ENCODE data around the gene BCL2L1.
A peak's percentile ranks its signal among the peaks of the same experiment; 100 is the strongest.
"Not testable (repeated sequence)": the region's sequence is repeated elsewhere in the genome, so short reads cannot be mapped to it uniquely, and the experiment has no call there.

The BCL2L1 gene

DNA sequence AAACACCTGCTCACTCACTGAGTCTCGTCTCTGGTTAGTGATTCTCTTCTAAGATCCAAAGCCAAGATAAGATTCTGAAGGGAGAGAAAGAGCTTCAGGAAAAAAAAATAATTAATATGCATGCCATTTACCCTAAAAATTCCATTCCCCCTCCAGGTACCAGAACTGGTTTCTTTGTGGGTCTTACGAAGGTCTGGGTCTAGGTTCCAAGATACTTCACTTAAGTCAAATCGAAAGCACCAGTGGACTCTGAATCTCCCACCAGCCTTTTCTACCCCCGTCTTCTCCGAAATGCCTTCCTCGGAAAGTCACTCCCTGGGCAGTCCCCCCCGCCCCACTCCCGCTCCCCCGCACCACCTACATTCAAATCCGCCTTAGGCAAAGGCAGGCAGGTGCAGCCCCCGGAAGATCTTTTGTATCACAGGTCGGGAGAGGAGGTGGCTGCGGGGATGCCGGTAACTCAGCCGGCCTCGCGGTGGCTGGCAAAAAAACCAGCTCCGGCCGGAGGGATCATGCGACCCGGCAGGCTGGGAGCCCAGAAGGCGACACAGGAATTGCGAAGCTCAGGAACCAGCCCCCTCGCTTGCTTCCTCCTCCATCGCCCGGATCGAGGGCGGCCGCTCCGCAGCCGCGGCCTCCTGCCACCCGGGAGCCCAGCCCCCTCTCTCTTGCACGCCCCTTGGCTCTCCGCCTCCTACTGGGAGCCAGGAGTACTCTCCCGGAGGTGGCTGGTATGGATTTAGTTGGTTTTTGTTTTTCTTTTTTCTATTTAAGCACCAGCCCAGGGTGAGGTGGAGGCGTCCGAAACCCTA lies at the start of gene BCL2L1:
Gene BCL2L1, minus strand, starts transcription at position 612 of the 812 bp plus-strand sequence. CDS start 650 bp downstream, outside the sequence.
- peak; percentile 74 to 84 for DNase-seq (ENCODE audit: low read depth in 2 of 2)

DNA sequence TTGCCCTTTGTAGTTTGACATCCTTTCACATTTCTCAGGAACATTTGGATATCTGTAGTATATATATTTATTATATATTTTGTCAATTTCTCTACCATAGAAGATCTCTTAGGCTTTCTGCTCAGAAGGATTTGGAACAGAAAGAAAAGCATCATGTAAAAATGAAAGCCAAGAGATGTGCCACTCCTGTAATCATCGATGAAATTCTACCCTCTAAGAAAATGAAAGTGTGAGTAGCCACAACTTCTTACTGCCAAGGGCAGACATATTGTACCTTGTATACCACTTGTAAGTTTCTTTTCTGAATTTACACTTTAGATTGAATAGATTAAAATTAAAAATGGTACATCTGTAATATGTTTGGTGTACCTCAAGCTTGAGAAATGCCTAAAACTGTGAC lies 47.6 kb upstream of the BCL2L1 start:
- DNase-seq (ENCODE audit: low read depth in 2 of 2): no peak

DNA sequence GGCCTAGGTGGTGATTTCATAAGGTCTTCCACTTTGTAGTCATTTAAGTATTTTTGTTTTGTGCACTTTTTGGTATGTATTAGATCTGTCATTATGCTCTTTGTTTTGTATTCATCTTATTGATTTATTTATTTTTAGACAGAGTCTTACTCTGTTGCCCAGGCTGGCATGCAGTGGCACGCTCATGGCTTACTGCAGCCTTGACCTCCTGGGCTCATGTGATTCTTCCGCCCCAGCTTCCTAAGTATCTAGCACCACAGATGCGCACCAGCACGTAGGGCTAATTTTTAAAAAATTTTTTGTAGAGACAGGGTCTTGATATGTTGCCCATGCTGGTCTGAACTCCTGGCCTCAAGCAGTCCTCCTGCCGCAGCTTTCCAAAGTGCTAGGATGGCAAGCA lies 47.0 kb upstream of the BCL2L1 start:
- no peak for DNase-seq (ENCODE audit: low read depth in 2 of 2)

DNA sequence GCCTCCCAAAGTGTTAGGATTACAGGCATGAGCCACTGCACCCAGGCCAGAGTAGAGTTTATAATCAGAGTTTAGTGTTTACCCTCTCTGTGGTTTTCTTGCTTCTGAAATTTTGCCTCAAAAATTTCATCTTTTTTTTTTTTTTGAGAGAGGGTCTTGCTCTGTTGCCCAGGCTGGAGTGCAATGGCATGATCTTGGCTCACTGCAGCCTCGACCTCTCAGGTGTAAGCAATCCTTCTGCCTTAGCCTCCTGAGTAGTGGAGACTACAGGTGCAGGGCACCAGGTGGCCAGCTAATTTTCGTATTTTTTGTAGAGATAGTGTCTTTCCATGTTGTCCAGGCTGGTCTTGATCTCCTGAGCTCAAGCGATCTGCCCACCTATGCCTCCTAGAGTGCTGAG lies 45.1 kb upstream of the BCL2L1 start:
- no peak for DNase-seq (ENCODE audit: low read depth in 2 of 2)

DNA sequence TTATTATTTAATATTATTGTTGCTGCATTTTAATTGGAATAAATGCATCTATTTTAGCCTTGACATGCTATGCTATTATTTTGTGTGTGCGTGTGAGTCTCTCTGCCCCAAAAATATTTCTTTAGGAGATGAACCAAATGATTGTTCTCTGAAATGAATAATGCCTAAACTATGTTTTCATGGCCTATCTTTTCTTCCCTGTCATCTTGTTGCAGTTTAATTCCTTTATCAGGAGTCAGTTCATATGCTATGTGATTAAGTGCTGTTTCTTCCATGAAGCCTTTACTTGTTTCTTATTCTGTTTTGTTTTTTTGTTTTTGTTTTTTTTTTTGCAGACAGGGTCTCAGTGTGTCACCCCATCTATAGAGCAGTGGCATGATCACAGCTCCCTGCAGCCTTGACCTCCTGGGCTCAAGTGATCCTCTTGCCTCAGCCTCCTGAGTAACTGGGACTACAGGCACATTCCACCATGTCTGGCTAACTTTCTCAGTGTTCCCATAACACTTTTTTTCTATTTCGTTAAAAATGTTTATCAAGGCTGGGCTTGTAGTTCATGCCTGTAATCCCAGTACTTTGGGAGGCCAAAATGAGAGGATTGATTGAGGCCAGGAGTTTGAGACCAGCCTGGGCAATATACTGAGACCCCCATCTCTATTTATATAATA lies 42.1 kb upstream of the BCL2L1 start:
- DNase-seq (ENCODE audit: low read depth in 2 of 2): no peak

DNA sequence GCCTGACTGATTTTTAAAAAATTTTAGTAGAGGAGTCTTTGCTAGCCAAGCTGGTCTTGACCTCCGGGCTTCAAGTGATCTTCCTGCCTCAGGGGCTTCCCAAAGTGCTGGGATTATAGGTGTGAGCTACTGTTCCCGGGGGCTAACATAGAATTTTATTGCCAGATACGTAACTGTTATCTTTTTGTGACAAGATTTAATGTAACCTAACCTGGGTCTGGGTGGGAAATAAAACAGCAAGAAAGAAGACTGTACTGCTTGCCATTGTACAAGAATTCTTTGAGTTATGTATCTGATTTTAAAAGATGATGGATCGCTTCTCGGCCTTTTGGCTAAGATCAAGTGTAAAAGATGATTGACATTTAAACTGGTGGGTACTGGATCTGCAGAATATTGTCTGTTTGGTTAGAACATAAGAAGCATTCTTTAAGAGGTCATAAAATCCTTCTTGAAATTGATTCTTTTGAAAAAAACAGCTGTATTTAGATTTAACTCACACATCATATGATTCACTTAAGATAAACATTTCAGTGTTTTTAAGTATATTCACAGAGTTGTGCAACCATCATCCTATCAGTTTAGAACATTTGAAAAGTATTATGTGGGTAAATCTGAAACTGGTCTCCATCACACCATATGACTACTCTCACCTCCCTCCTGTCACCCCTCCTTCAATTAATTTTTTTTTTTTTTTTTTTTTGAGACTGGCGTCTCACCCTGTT lies 38.0 kb upstream of the BCL2L1 start:
- DNase-seq (ENCODE audit: low read depth in 2 of 2): no peak

DNA sequence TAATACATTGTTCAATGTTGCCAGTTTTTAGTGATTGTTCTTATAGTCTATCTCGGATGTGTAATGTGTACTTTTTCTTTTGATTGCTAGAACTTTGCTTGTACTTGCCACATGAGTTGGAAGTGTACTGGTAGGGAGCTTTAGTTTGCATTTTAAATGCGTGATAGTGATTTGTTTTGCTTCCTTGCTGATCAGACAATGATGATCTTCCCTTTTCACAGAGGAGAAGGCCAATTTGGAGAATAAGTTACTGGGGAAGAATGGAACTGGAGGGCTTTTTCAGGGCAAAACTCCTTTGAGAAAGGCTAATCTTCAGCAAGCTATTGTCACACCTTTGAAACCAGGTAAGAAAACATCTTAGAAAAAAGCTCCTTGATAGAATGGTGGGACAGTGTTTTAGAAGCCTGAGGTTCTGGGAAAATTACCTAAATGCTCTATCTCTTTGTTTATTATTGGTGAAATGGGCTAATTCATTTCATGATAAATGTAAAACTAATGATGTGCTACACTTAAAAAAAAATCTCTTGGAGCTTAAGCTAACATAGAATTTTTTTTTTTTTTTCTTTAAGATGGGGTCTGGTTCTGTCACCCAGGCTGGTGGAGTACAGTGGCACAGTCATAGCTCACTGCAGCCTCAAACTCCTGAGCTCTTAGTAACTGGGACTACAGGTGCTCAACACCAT lies 37.3 kb upstream of the BCL2L1 start:
- no peak for DNase-seq (ENCODE audit: low read depth in 2 of 2)

DNA sequence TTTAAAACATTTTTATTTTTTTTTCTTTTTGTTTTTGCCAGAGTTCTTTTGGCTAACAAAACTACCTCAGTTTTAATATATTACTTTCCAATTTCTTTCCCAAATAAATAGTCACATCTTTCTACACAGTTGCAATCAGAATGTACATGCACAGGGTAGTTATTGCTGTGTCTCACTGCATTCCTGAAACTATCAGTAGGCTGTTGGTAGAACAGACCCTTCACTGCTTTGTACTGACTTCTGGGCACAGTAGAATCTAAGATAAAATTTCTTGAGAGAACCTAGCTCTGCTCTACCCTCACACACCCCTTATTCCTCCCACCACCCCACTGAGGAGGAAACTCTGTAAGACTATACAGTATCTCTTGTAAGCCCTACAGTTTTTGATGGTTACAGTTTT lies 36.3 kb upstream of the BCL2L1 start:
- DNase-seq (ENCODE audit: low read depth in 2 of 2): no peak

DNA sequence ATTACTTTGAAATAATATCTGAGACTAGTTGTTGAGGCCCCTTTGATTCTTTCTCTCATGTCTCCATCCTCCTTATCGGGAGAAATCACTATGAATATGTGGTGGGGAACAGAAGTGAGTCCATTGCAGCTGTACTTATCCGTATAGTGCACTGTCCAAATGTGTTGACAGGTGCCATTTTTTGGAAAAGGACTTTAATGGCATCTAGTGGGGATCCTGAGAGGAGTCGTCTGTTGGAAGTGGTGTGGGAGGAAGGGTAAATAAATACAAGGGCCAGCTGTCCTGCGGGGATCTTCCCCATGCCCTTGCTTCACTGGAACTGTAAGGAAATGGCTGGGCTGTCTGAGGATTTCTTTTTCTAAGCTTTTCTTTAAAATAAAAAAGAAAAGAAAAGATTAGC lies 35.9 kb upstream of the BCL2L1 start:
- no peak for DNase-seq (ENCODE audit: low read depth in 2 of 2)

DNA sequence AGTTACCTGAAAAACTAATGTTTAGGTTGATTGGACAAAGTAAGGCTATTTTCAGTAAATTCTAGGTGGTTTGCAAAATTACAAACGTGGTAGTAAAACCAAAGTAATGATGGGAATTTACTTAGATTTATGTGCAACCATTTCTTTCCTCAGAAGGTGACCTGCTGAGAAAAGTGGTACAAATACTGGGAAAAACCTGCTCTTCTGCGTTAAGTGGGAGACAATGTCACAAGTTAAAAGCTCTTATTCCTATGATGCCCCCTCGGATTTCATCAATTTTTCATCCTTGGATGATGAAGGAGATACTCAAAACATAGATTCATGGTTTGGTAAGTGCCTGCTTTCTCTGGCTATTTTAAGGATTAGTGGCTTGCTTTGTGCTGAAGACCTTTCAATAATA lies 34.6 kb upstream of the BCL2L1 start:
- no peak for DNase-seq (ENCODE audit: low read depth in 2 of 2)

DNA sequence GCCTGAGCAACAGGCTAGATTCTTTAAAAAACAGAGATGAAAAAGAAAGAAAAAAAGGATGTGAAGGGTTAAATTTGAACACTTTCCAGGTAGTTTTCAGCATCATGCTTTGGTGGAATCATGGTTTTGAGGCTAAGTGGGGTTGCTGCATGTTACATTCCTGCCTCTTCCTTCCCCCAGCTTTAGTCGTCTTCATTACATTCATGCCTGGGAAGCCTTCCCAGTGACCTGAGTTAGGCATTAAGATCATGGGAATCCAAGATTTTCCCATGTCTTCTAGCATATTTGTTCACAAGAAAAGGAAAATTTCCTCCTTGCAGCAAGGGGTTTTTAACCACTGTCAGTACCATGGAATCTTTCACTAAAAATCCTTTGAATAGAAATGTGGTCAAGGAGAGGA lies 28.5 kb upstream of the BCL2L1 start:
- no peak for DNase-seq (ENCODE audit: low read depth in 2 of 2)

DNA sequence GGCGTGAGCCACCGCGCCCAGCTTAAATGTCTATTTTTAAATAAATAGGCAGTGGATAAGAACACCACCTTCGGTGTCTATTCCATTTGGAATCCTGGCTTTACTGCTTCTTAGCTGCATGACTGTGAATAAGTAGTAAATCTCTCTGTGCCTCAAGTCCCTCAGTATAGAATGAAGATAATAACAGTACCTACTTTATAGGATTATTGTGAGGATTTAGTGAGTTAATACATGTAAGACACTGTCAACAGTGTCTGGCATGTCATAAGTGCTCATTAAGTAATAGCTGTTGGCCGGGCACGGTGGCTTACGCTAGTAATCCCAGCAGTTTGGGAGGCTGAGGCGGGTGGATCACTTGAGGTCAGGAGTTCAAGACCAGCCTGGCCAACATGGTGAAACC lies 26.6 kb upstream of the BCL2L1 start:
- DNase-seq (ENCODE audit: low read depth in 2 of 2): no peak

DNA sequence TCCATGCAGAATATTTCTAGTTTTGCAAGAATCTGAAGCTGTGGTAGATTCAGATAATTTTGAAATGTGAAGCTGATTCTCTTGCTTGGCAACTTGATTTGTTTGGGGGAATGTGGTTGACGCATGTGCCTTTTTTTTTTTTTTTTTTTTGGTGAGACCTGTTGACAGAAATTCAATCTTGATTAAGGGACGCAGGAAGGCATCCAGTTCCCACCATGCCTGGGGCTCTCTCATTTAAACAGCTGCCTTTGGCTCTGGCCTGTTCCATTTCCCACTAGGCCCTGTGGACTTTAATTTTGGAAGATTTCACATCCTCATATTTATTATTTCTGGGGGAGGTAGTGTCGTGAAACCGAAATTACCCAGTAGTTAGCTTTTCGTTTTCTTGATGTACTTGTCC lies 25.0 kb upstream of the BCL2L1 start:
- DNase-seq (ENCODE audit: low read depth in 2 of 2): no peak

DNA sequence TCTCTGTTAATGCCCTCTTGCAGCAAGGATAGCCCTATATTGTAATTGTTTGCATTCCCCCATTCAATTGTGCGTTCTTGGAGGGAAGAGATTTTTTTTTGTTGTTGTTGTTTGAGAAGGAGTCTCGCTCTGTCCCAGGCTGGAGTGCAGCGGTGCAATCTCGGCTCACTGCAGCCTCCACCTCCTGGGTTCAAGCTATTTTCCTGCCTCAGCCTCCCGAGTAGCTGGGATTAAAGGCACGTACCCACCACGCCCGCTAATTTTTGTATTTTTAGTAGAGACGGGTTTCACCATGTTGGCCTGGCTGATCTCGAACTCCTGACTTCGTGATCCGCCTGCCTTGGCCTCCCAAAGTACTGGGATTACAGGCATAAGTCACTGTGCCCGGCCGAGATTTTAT lies 24.4 kb upstream of the BCL2L1 start:
- DNase-seq (ENCODE audit: low read depth in 2 of 2): not testable (repeated sequence)

DNA sequence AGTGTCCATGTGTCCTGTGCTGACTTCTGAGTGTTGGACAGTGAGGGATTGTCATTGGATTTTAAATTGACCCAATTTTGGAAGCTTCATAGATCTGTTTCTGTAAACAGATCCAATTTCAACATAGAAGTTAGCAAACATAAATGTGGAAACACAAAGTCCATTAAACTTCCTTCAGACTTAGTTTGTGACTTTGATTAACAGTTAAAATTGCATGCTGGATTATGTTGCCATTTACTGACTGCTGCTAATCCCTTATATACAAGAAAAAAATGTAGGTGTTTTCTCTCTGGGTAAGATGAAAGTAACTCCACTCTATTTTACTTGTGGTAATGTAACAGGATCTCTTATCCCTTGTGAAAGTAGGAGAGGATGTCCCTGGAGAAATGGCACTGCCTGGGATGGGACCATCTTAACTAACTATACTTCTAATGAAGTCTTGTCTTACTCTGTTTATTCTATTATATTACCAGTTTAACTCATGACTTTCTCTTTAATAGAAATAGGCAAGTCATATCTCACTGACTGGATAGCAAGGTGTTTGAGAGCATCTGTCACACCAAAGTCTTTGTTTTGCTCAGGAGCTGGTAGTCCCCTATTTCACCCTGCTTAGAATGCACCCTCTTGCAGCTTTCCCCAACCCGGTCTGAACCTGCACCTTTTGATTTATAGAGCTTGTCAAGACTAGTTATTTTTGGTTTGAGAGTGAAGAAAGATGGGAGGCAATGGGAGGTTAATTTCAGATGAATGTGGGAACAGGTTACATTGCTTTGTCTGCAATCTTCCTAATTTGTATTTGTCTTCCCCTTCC lies 23.6 kb upstream of the BCL2L1 start:
- no peak for DNase-seq (ENCODE audit: low read depth in 2 of 2)

DNA sequence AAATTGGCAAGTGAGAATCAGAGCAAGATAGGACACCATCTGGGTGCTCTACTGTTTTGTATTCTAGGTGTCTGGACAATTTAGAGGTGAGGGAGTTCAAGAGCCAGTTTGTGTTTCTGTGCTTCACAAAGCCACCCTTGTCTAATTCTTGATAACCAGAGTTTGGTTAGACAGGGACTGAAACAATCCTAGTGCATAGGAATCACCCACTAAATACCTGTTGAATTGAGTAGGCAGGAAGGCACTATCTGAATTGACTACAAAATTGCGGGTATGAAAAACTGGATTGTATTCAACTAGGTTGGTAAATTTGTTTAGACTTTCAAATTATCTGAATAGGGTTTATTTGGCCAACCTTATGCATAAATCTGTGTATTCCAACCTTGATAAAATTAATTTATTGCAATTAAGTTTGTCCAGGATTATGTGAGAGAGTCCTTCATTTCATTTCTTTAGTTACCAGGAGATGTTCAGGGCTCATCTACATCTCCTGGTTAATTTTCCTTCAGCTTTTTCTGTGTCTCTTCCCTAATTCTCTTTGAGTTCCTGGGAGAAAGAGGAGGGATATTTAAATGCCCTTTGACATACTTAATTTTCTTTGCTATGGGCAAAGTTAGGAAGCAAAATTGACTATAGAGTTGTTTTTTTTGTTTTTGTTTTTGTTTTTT lies 18.1 kb upstream of the BCL2L1 start:
- DNase-seq (ENCODE audit: low read depth in 2 of 2): no peak

DNA sequence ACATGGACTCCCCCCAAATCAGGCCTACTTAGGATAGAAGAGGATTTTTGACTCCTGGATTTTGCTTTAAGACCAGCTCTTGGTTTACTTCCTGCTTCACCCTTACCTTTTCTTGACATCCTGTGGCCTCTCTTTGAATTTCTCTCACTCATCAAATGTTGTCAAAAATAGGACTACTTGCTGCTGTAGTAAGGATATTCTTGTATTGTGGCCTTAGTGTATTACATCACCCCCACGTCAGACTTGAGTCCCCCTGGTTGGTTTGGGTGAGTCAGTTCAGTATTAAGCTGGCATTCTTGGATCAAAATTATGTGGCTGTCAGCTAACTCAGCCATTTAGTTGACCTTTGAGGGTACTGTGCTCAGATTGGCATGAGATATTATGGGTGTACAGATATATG lies 17.5 kb upstream of the BCL2L1 start:
- DNase-seq (ENCODE audit: low read depth in 2 of 2): no peak

DNA sequence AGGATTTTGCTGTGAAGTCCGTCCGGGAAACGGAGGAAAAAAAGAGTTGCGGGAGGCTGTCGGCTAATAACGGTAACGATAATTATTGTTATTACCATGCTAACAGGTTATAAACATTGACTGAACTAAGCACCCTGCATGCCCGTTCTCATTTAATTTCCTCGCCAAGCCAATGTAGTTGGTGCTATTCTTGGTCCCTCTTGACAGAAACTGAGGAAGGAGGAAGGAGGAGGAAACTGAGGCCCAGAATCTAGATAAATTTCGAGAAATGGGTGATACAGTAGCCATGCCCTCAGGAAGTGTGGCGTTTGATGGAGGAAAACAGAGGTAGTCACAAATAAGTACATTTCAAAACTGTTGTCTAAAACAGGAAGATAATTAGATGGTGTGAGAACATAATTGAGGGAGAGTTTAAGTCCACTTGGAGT lies 16.9 kb upstream of the BCL2L1 start:
- no peak for DNase-seq (ENCODE audit: low read depth in 2 of 2)

DNA sequence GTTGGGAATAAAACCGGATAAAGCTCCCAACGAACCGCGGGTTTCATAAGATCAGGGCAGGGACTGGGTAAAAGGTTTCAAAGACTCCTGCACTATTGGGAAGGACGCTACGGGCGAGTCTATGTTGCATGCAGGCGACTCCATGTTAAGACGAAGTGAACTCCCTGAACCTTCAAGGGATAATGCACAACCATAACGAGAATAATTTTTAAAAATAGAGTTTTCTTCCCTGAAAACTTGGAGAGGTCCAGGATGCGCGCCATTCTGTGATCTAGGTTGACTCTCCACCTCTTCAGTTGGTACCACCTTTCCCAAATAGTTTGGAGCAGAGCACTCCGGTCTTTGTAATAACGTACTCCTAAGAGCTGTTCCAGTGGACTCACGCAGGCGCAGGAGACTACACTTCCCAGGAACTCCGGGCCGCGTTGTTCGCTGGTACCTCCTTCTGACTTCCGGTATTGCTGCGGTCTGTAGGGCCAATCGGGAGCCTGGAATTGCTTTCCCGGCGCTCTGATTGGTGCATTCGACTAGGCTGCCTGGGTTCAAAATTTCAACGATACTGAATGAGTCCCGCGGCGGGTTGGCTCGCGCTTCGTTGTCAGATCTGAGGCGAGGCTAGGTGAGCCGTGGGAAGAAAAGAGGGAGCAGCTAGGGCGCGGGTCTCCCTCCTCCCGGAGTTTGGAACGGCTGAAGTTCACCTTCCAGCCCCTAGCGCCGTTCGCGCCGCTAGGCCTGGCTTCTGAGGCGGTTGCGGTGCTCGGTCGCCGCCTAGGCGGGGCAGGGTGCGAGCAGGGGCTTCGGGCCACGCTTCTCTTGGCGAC lies 16.3 kb upstream of the BCL2L1 start, which contains the start of gene TPX2:
Gene TPX2, plus strand, starts transcription at position 562 of the 821 bp plus-strand sequence. CDS start 18,187 bp downstream, outside the sequence.
- peak; percentile 81 to 83 for DNase-seq (ENCODE audit: low read depth in 2 of 2)

DNA sequence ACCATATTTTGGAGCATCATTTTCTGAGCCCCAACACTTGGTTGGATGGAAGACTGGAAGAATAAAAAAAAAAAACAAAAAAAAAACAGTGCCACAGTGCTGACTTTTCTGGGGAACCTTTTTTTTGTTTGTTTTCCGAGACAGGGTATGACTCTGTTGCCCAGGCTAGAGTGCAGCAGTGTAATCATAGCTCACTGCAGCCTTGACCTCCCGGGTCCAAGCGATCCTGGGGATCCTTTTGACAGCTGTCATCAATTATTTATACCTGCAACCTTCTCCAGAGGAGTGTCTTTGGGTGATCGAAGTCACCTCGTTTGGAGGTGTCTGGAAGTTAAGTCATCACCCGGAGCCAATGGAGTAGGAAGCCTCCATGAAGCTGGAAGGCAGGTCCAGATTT lies 8.7 kb upstream of the BCL2L1 start:
- DNase-seq (ENCODE audit: low read depth in 2 of 2): no peak
